Smooth muscle cell (in vitro differentiated cells): ENCODE data around the gene FAM111B. TPM values are rescaled to one million over a fixed set of nuclear protein-coding genes. Genes with fewer than 3 reads are reported as not detected.

Experiments used
- DNase-seq: peaks from one replicate; lab custom pipeline; 2025; ENCODE audit not compliant: unreplicated experiment; lab: John Stamatoyannopoulos, UW
- H2AFZ ChIP-seq: fragments of 200-600 bp; sonication (generic); 2 replicates; pipeline ENCODE4 v1.6.0; 2016; ENCODE audit warnings: antibody characterized with exemption, low read depth, mild to moderate bottlenecking
- H3F3A ChIP-seq: fragments of 200-600 bp; sonication (generic); 2 replicates; pipeline ENCODE4 v1.6.0; 2017; ENCODE audit warnings: antibody characterized with exemption, low read depth
- H3K27ac ChIP-seq: fragments of 200-600 bp; sonication (generic); 2 replicates; pipeline ENCODE4 v1.5.1; 2016; ENCODE audit warnings: low read depth, mild to moderate bottlenecking
- H3K27me3 ChIP-seq: fragments of 200-600 bp; sonication (generic); 2 replicates; pipeline ENCODE4 v1.6.1; 2016; ENCODE audit warnings: low read depth, mild to moderate bottlenecking
- H3K36me3 ChIP-seq: fragments of 200-600 bp; sonication (generic); 2 replicates; pipeline ENCODE4 v1.5.1; 2016; ENCODE audit warnings: low read depth
- H3K4me1 ChIP-seq: fragments of 200-600 bp; sonication (generic); 2 replicates; pipeline ENCODE4 v1.5.1; 2016; ENCODE audit warnings: low read depth
- H3K4me2 ChIP-seq: fragments of 200-600 bp; sonication (generic); 2 replicates; pipeline ENCODE4 v1.6.0; 2016; ENCODE audit warnings: mild to moderate bottlenecking
- H3K4me3 ChIP-seq: fragments of 200-600 bp; sonication (generic); 2 replicates; pipeline ENCODE4 v1.5.1; 2016; ENCODE audit warnings: mild to moderate bottlenecking
- H3K79me2 ChIP-seq: fragments of 200-600 bp; sonication (generic); 2 replicates; pipeline ENCODE4 v1.6.0; 2016; ENCODE audit warnings: low read depth, mild to moderate bottlenecking
- H3K9ac ChIP-seq: fragments of 200-600 bp; sonication (generic); 2 replicates; pipeline ENCODE4 v1.6.0; 2016; ENCODE audit warnings: low read depth
- H3K9me3 ChIP-seq: fragments of 200-600 bp; sonication (generic); replicated peaks from 2 replicates; pipeline ENCODE4 v1.5.1; 2016; ENCODE audit warnings: low read depth
- H4K20me1 ChIP-seq: fragments of 200-600 bp; sonication (generic); 2 replicates; pipeline ENCODE4 v1.6.0; 2016; ENCODE audit warnings: low read depth
- CTCF ChIP-seq: fragments of 200-600 bp; sonication (generic); IDR thresholded peaks from 2 replicates; pipeline ENCODE4 v1.5.1; 2017; ENCODE audit warnings: borderline replicate concordance, mild to moderate bottlenecking, antibody characterized with exemption; ENCODE audit not compliant: insufficient read depth, poor library complexity, severe bottlenecking
- WGBS: methylation state at CpG from one replicate; pipeline ENCODE4 v1.1.7; 2016; ENCODE audit warnings: low lambda C conversion rate; 5-methylcytosine and 5-hydroxymethylcytosine counted together
- polyA plus RNA-seq: library from polyadenylated mRNA; unstranded; fragments of >200 nt; fragmentation: Nextera tagmentation; extraction: Ambion mirVana; gene quantifications from 2 replicates; pipeline ENCODE4 v1.2.1, GENCODE V29; 2016
- total RNA-seq: library from RNA; depleted of rRNA; stranded (reverse); fragments of >200 nt; gene quantifications from 2 replicates; pipeline ENCODE4 v1.2.3, GENCODE V29; 2014

FAM111B gene
- total and polyA plus RNA-seq, 2 experiments from 2014 or later: 2.4 to 6.5 TPM

- Histone ChIP-seq H2AFZ (no peak overlapping the region), H4K20me1 (no peaks in the 10 kb centered on the region), H3K36me3 (no peaks in the 10 kb centered on the region), H3K27ac (no peak overlapping the region), H3K4me3 (no peak overlapping the region), H3K4me1 (no peaks in the 10 kb centered on the region), H3K4me2 (no peak overlapping the region), H3K27me3 (no peaks in the 10 kb centered on the region), H3K9ac (no peak overlapping the region), H3F3A (no peaks in the 10 kb centered on the region), H3K9me3 (no peaks in the 10 kb centered on the region), H3K79me2 (no peaks in the 10 kb centered on the region)
- no peak for DNase-seq
- no peak for TF ChIP-seq CTCF
- WGBS: 54% methylated on average over 5 of the region's 5 CpGs
Measured at GRCh38 chr11:59154610-59155009, 47.6 kb downstream of the FAM111B start.

- Histone ChIP-seq H3K4me2 (no peak overlapping the region), H3K4me3 (no peak overlapping the region), H3K27ac (no peak overlapping the region), H3K36me3 (no peaks in the 10 kb centered on the region), H2AFZ (no peak overlapping the region), H3F3A (no peaks in the 10 kb centered on the region), H3K79me2 (no peaks in the 10 kb centered on the region), H3K9ac (no peak overlapping the region), H3K4me1 (no peaks in the 10 kb centered on the region), H4K20me1 (no peaks in the 10 kb centered on the region), H3K9me3 (no peaks in the 10 kb centered on the region), H3K27me3 (no peaks in the 10 kb centered on the region)
- DNase-seq: no peak
- no peak for TF ChIP-seq CTCF
- 74% methylated on average over 3 of the region's 3 CpGs for WGBS
Measured at GRCh38 chr11:59157433-59157832, 50.4 kb downstream of the FAM111B start.

- Histone ChIP-seq H3K4me2 (no peak overlapping the region), H4K20me1 (no peaks in the 10 kb centered on the region)
- no peak for DNase-seq
Measured at GRCh38 chr11:59158206-59159068, 51.4 kb downstream of the FAM111B start.

More at GRCh38 chr11:59158206-59159068, 51.4 kb downstream of the FAM111B start:
- 58% methylated on average over 8 of the region's 8 CpGs for WGBS
- H3K9me3 ChIP-seq: no peaks in the 10 kb centered on the region
- H3K36me3 ChIP-seq: no peaks in the 10 kb centered on the region
- TF ChIP-seq CTCF: peak; percentile 85
- H3K27me3 ChIP-seq: peaks cover 6% of the 10 kb centered on the region
- no peak overlapping the region for H3K27ac ChIP-seq
- no peaks in the 10 kb centered on the region for H3K79me2 ChIP-seq
- H2AFZ ChIP-seq: no peak overlapping the region
- H3F3A ChIP-seq: no peaks in the 10 kb centered on the region
- no peak overlapping the region for H3K9ac ChIP-seq
- H3K4me1 ChIP-seq: no peaks in the 10 kb centered on the region
- no peak overlapping the region for H3K4me3 ChIP-seq
